GM21737 (cell line): Measurements from ENCODE around the gene P2RX2.

ENCODE experiments used
- ATAC-seq: cut with Tn5 transposase; IDR thresholded peaks from one replicate; pipeline ENCODE4 v1.9.1; 2021; ENCODE audit warnings: mild to moderate bottlenecking, moderate library complexity; ENCODE audit not compliant: unreplicated experiment

Gene P2RX2

GRCh38 chr12:132635076-132635955 is 16.7 kb downstream of the P2RX2 start:
- no peak for ATAC-seq

GRCh38 chr12:132637811-132638210 is 19.2 kb downstream of the P2RX2 start:
- no peak for ATAC-seq

GRCh38 chr12:132638541-132639408 is 20.2 kb downstream of the P2RX2 start:
- ATAC-seq, result no peak

- ATAC-seq, result no peak
These were observed 21.5 kb downstream of the P2RX2 start for GRCh38 chr12:132639956-132640520.

GRCh38 chr12:132640936-132641335 is 22.4 kb downstream of the P2RX2 start:
- ATAC-seq, result no peak

- ATAC-seq, result no peak
These were observed 23.5 kb downstream of the P2RX2 start for GRCh38 chr12:132641811-132642650.

GRCh38 chr12:132642846-132643835 is 24.6 kb downstream of the P2RX2 start:
- ATAC-seq, result no peak

GRCh38 chr12:132646850-132647249 is 28.3 kb downstream of the P2RX2 start:
- no peak for ATAC-seq

- no peak for ATAC-seq
These were observed 29.3 kb downstream of the P2RX2 start for GRCh38 chr12:132647858-132648257.

GRCh38 chr12:132648616-132649225 is 30.1 kb downstream of the P2RX2 start:
- ATAC-seq, result no peak

- no peak for ATAC-seq
These were observed 30.8 kb downstream of the P2RX2 start for GRCh38 chr12:132649226-132649945.

- ATAC-seq, result no peak
These were observed 33.0 kb downstream of the P2RX2 start for GRCh38 chr12:132651444-132652100.

GRCh38 chr12:132653567-132654290 is 35.2 kb downstream of the P2RX2 start:
- no peak for ATAC-seq

GRCh38 chr12:132657004-132657727 is 38.6 kb downstream of the P2RX2 start:
- no peak for ATAC-seq

- ATAC-seq, result no peak
These were observed 39.7 kb downstream of the P2RX2 start for GRCh38 chr12:132658149-132658894.

- ATAC-seq, result no peak
These were observed 40.6 kb downstream of the P2RX2 start for GRCh38 chr12:132659146-132659545.
